ENCODE data around the gene PDZK1IP1. TPM values are rescaled to one million over a fixed set of nuclear protein-coding genes. Genes with fewer than 3 reads are reported as not detected.

PDZK1IP1 gene
- total and polyA plus RNA-seq, 7 experiments from 2014 or later = not detected

DNA sequence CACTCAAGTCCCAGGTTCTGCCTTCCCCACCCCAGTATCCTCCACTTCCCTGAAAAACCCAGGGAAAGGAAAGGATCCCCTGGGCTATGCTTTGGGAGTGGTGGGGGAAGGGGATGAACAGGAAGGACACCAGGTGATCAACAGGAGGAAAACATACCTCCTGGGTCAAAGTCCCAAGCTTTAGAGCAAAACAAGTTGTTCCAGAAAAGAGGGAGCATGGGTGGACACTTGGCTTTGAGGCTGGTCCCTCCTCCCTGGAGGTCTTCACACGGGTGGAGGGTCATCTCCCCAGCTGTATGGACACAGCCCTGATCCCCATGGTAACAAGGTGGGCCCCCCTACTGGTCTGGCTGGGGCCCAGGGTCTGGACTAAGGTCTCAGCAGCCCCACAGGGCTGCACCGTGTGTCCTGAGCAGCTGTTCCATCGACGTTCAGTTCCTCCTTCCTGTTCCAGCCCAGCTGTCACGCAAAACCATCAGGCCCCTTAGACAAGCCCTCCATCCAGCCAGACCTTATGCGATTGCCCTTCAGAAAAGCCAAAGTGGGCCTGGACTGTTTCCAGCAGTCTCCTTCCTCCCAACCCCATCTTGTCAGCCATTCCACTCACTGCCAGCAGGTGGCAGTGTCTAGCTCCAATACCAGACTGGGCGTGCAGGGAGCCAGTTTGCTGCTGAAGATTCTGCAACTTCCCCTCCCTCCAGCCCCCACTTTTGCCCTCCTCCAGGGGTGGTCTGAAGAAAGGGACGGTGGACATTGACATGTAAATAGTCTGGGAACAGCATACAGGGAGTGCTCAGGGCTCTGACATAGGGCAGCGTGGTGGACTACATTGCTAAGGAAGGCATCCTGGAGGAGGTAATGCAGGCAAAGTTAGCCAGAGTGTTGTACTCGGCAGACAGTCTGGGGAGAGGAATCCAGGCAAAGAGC lies 2.9 kb upstream of the PDZK1IP1 start:
- Histone ChIP-seq H3K27ac (ENCODE audit: low read depth, low read length) (no peak overlapping the region), H3K9me3 (ENCODE audit: control insufficient read depth in 2 of 3, low read length in 3 of 3) (no peaks in the 10 kb centered on the region), H3K4me3 (ENCODE audit: low read length) (no peak overlapping the region), H3K27me3 (ENCODE audit: control insufficient read depth in 2 of 2, insufficient read depth in 2 of 2, low read length in 2 of 2) (no peaks in the 10 kb centered on the region), H3K4me1 (ENCODE audit: control insufficient read depth in 2 of 2, insufficient read depth in 2 of 2, low read length in 2 of 2) (no peaks in the 10 kb centered on the region), H3K36me3 (ENCODE audit: control insufficient read depth in 2 of 3, insufficient read depth in 3 of 3, low read length in 3 of 3) (no peaks in the 10 kb centered on the region)
- no peak overlapping the region for H3K4me3 Mint-ChIP-seq
- peak overlapping the region in 1 of 9 donors; percentile 48 for H3K27ac Mint-ChIP-seq
- intact Hi-C loops (cut with micrococcal nuclease) = loop anchor here (1.0 to 2.0 kb wide), 5 partner anchors 70 to 534 kb away; no protein-coding TSS in a partner anchor
- peaks cover 7 to 20% (median 9%) of the 10 kb centered on the region in 5 donors for H3K27me3 Mint-ChIP-seq
- H3K9me3 Mint-ChIP-seq = peaks cover 0 to 2% (median 0%) of the 10 kb centered on the region in 11 donors
- peaks cover 0 to 2% (median 0%) of the 10 kb centered on the region in 7 donors for H3K4me1 Mint-ChIP-seq
- ChIA-PET POLR2A (no interaction called here), CTCF (interaction anchor here (0.5 to 3.1 kb wide), 12 partner anchors 8 to 533 kb away, joined by 3 to 23 read pairs (median 6); no protein-coding TSS in a partner anchor)
- DNase-seq (peak; percentile 25 to 72 (median 53)), ATAC-seq (peak; percentile 84)
- H3K36me3 Mint-ChIP-seq = no peaks in the 10 kb centered on the region

DNA sequence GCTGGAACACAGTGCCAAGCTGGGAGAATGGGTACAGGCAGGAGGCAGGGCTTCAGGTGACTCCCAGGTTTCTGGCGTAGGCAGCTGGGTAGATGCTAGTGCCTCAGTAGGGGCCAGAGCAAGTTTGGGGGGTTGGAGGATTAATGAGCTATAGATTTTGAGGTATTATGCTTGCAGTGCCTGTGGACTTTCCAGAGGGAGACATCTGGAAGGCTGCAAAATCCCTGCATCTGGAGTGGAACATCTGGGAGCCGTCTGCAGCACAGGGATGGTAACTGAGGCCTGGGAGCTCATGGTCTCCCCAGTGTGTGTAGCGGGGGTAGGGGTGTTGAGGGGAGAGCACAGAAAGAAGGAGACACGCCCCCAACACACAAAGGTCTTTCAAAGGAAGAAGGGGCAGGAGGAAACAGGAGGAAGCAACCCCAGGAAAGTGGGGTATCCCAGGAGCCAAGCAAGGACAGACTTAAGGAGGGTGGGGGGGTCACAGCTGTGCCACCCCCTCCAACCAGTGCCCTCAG lies 2.2 kb upstream of the PDZK1IP1 start:
- ATAC-seq (no peak), DNase-seq (no peak)
- H3K4me3 Mint-ChIP-seq = no peak overlapping the region
- Histone ChIP-seq H3K9me3 (ENCODE audit: control insufficient read depth in 2 of 3, low read length in 3 of 3) (no peaks in the 10 kb centered on the region), H3K4me3 (ENCODE audit: low read length) (no peak overlapping the region), H3K27ac (ENCODE audit: low read depth, low read length) (no peak overlapping the region), H3K4me1 (ENCODE audit: control insufficient read depth in 2 of 2, insufficient read depth in 2 of 2, low read length in 2 of 2) (no peaks in the 10 kb centered on the region), H3K36me3 (ENCODE audit: control insufficient read depth in 2 of 3, insufficient read depth in 3 of 3, low read length in 3 of 3) (no peaks in the 10 kb centered on the region), H3K27me3 (ENCODE audit: control insufficient read depth in 2 of 2, insufficient read depth in 2 of 2, low read length in 2 of 2) (no peaks in the 10 kb centered on the region)
- H3K27me3 Mint-ChIP-seq = peaks cover 7 to 17% (median 7%) of the 10 kb centered on the region in 5 donors
- intact Hi-C loops (cut with micrococcal nuclease) = loop anchor here (2.0 kb wide), 2 partner anchors 71 to 233 kb away; no protein-coding TSS in a partner anchor
- H3K4me1 Mint-ChIP-seq = peaks cover 0 to 2% (median 0%) of the 10 kb centered on the region in 7 donors
- no peak overlapping the region for H3K27ac Mint-ChIP-seq
- peaks cover 0 to 2% (median 0%) of the 10 kb centered on the region in 11 donors for H3K9me3 Mint-ChIP-seq
- ChIA-PET POLR2A (no interaction called here), CTCF (interaction anchor here (0.6 to 3.1 kb wide), 5 partner anchors 8 to 520 kb away, joined by 3 to 23 read pairs (median 6); no protein-coding TSS in a partner anchor)
- H3K36me3 Mint-ChIP-seq = no peaks in the 10 kb centered on the region

DNA sequence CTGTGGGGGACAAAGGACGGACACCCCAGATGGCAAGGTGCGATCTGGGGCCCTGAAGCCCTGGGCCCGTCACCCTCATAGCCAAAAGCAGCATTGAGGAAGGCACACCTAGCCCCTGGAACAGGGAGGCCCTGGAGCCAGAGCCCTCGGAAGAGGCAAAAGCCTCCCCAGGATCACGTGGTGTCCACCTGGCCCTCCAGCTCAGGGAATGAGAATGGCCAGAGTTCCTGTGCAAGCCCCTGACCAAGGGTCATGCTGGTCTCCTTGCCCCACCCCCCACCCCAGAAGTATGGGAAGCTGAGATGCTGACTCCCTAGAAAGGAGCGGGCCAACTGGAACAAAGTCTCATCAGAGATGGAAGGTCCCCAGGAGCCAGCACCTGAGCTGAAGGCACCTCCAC lies 1.0 kb upstream of the PDZK1IP1 start:
- intact Hi-C loops (cut with micrococcal nuclease) = no loop called here
- no peaks in the 10 kb centered on the region for H3K27me3 ChIP-seq (ENCODE audit: control insufficient read depth in 2 of 2, insufficient read depth in 2 of 2, low read length in 2 of 2)

DNA sequence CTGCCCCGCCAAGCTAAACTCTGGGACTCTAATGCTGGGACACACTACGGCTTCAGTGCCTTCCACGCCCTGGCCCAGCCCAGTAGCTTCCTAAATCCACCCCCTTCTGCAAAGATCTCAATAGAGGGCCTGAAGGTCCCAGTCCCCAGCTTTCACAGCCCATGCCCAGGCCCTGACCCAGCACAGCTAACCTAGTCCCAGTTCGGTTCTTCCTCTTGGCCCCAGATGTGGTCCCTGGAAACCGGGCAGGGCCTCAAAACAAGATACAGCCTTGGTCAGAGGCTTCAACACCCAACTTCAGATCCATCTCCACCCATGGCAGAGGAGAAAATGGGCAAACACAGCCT lies 646 bp upstream of the PDZK1IP1 start:
- H3K9me3 Mint-ChIP-seq = peaks cover 0 to 2% (median 0%) of the 10 kb centered on the region in 11 donors
- H3K4me1 Mint-ChIP-seq = peaks cover 0 to 2% (median 0%) of the 10 kb centered on the region in 7 donors
- Histone ChIP-seq H3K4me1 (ENCODE audit: control insufficient read depth in 2 of 2, insufficient read depth in 2 of 2, low read length in 2 of 2) (no peaks in the 10 kb centered on the region), H3K27ac (ENCODE audit: low read depth, low read length) (no peak overlapping the region), H3K27me3 (ENCODE audit: control insufficient read depth in 2 of 2, insufficient read depth in 2 of 2, low read length in 2 of 2) (no peaks in the 10 kb centered on the region), H3K36me3 (ENCODE audit: control insufficient read depth in 2 of 3, insufficient read depth in 3 of 3, low read length in 3 of 3) (no peaks in the 10 kb centered on the region), H3K9me3 (ENCODE audit: control insufficient read depth in 2 of 3, low read length in 3 of 3) (no peaks in the 10 kb centered on the region), H3K4me3 (ENCODE audit: low read length) (no peak overlapping the region)
- H3K27ac Mint-ChIP-seq = peak overlapping the region in 1 of 9 donors; percentile 36
- ChIA-PET CTCF (no interaction called here), POLR2A (no interaction called here)
- DNase-seq (no peak), ATAC-seq (no peak)
- H3K36me3 Mint-ChIP-seq = no peaks in the 10 kb centered on the region
- intact Hi-C loops (cut with micrococcal nuclease) = no loop called here
- H3K27me3 Mint-ChIP-seq = peaks cover 6 to 11% (median 7%) of the 10 kb centered on the region in 5 donors
- no peak overlapping the region for H3K4me3 Mint-ChIP-seq

More for the DNA sequence above, 1.0 kb upstream of the PDZK1IP1 start:
- ChIA-PET POLR2A (no interaction called here), CTCF (interaction anchor here (0.6 kb wide), 1 partner anchor 176 kb away, joined by 4 read pairs; no protein-coding TSS in a partner anchor)
- no peaks in the 10 kb centered on the region for H3K4me1 ChIP-seq (ENCODE audit: control insufficient read depth in 2 of 2, insufficient read depth in 2 of 2, low read length in 2 of 2)
- H3K27ac Mint-ChIP-seq = peak overlapping the region in 1 of 9 donors; percentile 36
- no peak overlapping the region for H3K4me3 Mint-ChIP-seq
- H3K4me3 ChIP-seq (ENCODE audit: low read length) = no peak overlapping the region
- ATAC-seq (no peak), DNase-seq (no peak)
- no peak overlapping the region for H3K27ac ChIP-seq (ENCODE audit: low read depth, low read length)
- H3K36me3 ChIP-seq (ENCODE audit: control insufficient read depth in 2 of 3, insufficient read depth in 3 of 3, low read length in 3 of 3) = no peaks in the 10 kb centered on the region
- peaks cover 0 to 2% (median 0%) of the 10 kb centered on the region in 7 donors for H3K4me1 Mint-ChIP-seq
- H3K9me3 Mint-ChIP-seq = peaks cover 0 to 2% (median 0%) of the 10 kb centered on the region in 11 donors
- H3K9me3 ChIP-seq (ENCODE audit: control insufficient read depth in 2 of 3, low read length in 3 of 3) = no peaks in the 10 kb centered on the region
- no peaks in the 10 kb centered on the region for H3K36me3 Mint-ChIP-seq
- H3K27me3 Mint-ChIP-seq = peaks cover 4 to 11% (median 7%) of the 10 kb centered on the region in 5 donors

DNA sequence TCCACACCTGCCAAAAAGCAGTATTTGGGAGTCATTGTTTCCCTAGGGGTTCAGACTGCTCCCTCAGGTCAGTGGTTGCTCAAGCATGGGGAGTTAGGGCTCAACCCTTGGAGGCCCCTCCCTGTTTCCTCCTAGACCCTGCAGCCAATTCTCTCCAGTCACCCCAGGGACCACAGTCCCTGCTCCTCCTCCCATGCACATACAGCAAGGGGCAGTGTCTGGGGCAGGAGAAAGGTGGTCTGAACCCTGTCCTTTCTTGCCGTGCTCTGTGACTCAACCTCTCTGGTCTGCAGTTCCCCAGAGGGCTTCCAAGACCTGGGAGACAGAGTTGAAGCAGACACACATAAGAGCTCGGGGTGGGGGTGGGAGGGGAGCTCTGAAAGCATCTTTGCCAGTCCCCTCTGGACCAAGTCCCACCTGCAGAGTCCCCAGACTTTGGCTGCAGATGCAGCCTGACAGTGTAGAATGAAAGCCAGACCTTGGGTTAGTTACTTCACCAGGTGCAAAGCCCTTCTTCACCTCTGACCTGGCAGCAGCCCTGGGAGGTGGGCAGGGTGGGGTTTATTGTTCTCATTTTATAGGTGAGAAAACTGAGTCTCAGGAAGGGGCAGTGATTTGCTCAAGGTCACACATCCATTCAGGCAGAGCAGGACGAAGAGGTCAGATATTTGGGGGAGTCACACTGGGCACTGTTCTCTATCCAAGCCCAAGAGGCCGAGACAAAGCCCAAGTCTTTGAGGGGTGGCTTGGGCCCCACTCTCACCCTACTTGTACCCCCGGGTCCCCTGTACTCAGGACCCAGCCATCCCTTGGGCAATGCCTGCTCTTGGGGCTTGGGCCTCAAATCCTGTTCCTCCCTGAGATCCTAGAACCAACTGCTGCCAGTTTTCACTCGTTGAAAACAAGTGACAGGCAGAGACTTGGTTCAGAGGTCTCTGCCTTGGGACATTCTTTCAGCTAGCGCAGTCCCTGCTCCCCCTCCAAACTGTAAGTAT lies 748 bp downstream of the PDZK1IP1 start:
- H3K36me3 Mint-ChIP-seq = no peaks in the 10 kb centered on the region
- H3K4me3 ChIP-seq (ENCODE audit: low read length) = no peak overlapping the region
- H3K27me3 Mint-ChIP-seq = peaks cover 5 to 14% (median 7%) of the 10 kb centered on the region in 5 donors
- no peak for DNase-seq
- H3K9me3 ChIP-seq (ENCODE audit: control insufficient read depth in 2 of 3, low read length in 3 of 3) = no peaks in the 10 kb centered on the region
- ChIA-PET POLR2A (no interaction called here), CTCF (interaction anchor here (0.6 kb wide), 1 partner anchor 527 kb away, joined by 3 read pairs; no protein-coding TSS in a partner anchor)
- no peak for ATAC-seq
- H3K36me3 ChIP-seq (ENCODE audit: control insufficient read depth in 2 of 3, insufficient read depth in 3 of 3, low read length in 3 of 3) = no peaks in the 10 kb centered on the region
- peaks cover 0 to 2% (median 0%) of the 10 kb centered on the region in 11 donors for H3K9me3 Mint-ChIP-seq
- intact Hi-C loops (cut with micrococcal nuclease) = no loop called here
- no peak overlapping the region for H3K27ac Mint-ChIP-seq
- H3K27me3 ChIP-seq (ENCODE audit: control insufficient read depth in 2 of 2, insufficient read depth in 2 of 2, low read length in 2 of 2) = no peaks in the 10 kb centered on the region
- H3K4me1 Mint-ChIP-seq = peaks cover 0 to 4% (median 0%) of the 10 kb centered on the region in 7 donors
- no peak overlapping the region for H3K27ac ChIP-seq (ENCODE audit: low read depth, low read length)
- H3K4me3 Mint-ChIP-seq = no peak overlapping the region
- no peaks in the 10 kb centered on the region for H3K4me1 ChIP-seq (ENCODE audit: control insufficient read depth in 2 of 2, insufficient read depth in 2 of 2, low read length in 2 of 2)

DNA sequence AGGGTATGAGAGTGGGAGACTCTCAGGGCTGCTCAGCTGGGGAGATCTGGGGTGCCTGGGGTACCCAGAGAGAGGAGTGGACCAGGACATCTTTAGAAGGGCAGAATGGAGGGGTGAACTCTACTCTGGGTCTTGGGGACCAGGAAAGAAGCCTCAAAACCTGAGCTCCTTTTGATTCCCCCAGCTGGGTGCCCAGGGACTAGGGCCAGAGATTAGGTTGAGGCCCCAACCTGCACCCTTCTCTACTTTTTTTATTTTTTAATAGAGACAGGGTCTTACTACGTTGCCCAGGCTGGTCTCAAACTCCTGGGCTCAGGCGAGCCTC lies 1.9 kb downstream of the PDZK1IP1 start:
- no peaks in the 10 kb centered on the region for H3K9me3 ChIP-seq (ENCODE audit: control insufficient read depth in 2 of 3, low read length in 3 of 3)
- no peak for ATAC-seq
- no peak overlapping the region for H3K27ac ChIP-seq (ENCODE audit: low read depth, low read length)
- Mint-ChIP-seq H3K27me3 (peaks cover 0 to 15% (median 7%) of the 10 kb centered on the region in 5 donors), H3K36me3 (no peaks in the 10 kb centered on the region), H3K4me1 (peaks cover 0 to 4% (median 0%) of the 10 kb centered on the region in 7 donors), H3K27ac (no peak overlapping the region), H3K4me3 (no peak overlapping the region), H3K9me3 (peaks cover 0 to 2% (median 0%) of the 10 kb centered on the region in 11 donors)
- DNase-seq = no peak
- no peaks in the 10 kb centered on the region for H3K36me3 ChIP-seq (ENCODE audit: control insufficient read depth in 2 of 3, insufficient read depth in 3 of 3, low read length in 3 of 3)
- no peaks in the 10 kb centered on the region for H3K4me1 ChIP-seq (ENCODE audit: control insufficient read depth in 2 of 2, insufficient read depth in 2 of 2, low read length in 2 of 2)
- ChIA-PET CTCF (interaction anchor here (0.7 kb wide), 1 partner anchor 9 kb away, joined by 3 read pairs; no protein-coding TSS in a partner anchor), POLR2A (no interaction called here)
- H3K27me3 ChIP-seq (ENCODE audit: control insufficient read depth in 2 of 2, insufficient read depth in 2 of 2, low read length in 2 of 2) = no peaks in the 10 kb centered on the region
- no peak overlapping the region for H3K4me3 ChIP-seq (ENCODE audit: low read length)
- intact Hi-C loops (cut with micrococcal nuclease) = no loop called here
